Activated CD4-positive, alpha-beta T cell treated with anti-CD3 and anti-CD28 coated beads for 36 hours (primary cell): ENCODE results near the gene CEP72. TPM values are rescaled to one million over a fixed set of nuclear protein-coding genes. Genes with fewer than 3 reads are reported as not detected.
"Not testable (repeated sequence)": the region's sequence is repeated elsewhere in the genome, so short reads cannot be mapped to it uniquely, and the experiment has no call there.

ENCODE experiments used
- ATAC-seq: fragments of 200-7000 bp; cut with Tn5 transposase; one replicate; pipeline ENCODE4 v1.10.0; 2021; ENCODE audit warnings: mild to moderate bottlenecking, moderate library complexity
- CTCF ChIA-PET: fragments of 350-600 bp; sonication (Branson Sonifier 250); formaldehyde crosslinking; loops from one replicate; lab custom pipeline; 2021; ENCODE audit warnings: antibody characterized with exemption; lab: Charles Lee
- POLR2A ChIA-PET: fragments of 350-600 bp; sonication (Branson Sonifier 250); formaldehyde crosslinking; loops from one replicate; lab custom pipeline; 2021; ENCODE audit warnings: antibody characterized with exemption, inconsistent platforms; lab: Charles Lee
- DNase-seq: peaks from one replicate; pipeline ENCODE4 v3.0.0-alpha.2; 2020
- H3K27ac Mint-ChIP-seq: one replicate; pipeline ENCODE4 v1.8.0; 2021; ENCODE audit warnings: mixed read lengths
- H3K27me3 Mint-ChIP-seq: one replicate; pipeline ENCODE4 v1.8.0; 2021; ENCODE audit warnings: mixed read lengths
- H3K36me3 Mint-ChIP-seq: one replicate; pipeline ENCODE4 v1.8.0; 2021; ENCODE audit warnings: low read depth, mixed read lengths
- H3K4me1 Mint-ChIP-seq: one replicate; pipeline ENCODE4 v1.8.0; 2021; ENCODE audit warnings: mixed read lengths
- H3K4me3 Mint-ChIP-seq: one replicate; pipeline ENCODE4 v1.8.0; 2021; ENCODE audit warnings: mild to moderate bottlenecking, moderate library complexity, mixed read lengths
- H3K9me3 Mint-ChIP-seq: one replicate; pipeline ENCODE4 v1.8.0; 2021; ENCODE audit warnings: low read depth, mixed read lengths
- intact Hi-C, 2 experiments: fragments of 100-400 bp; cut with DNase I in 1 of 2; cut with micrococcal nuclease in 1 of 2; formaldehyde crosslinking; loops; one replicate each; pipeline versions ENCODE4 v1.14.2 to v1.15.1; 2022 to 2024; cut with DNase I, micrococcal nuclease
- total RNA-seq, 2 experiments: library from RNA; stranded (reverse); gene quantifications; one replicate each; pipeline ENCODE4 v1.2.3, GENCODE V29; 2021

CEP72 gene
- total RNA-seq, 2 experiments from 2014 or later = 23.7 to 26.4 TPM

- H3K4me1 Mint-ChIP-seq, CTCF ChIA-PET, POLR2A ChIA-PET, H3K4me3 Mint-ChIP-seq, H3K27me3 Mint-ChIP-seq, DNase-seq, H3K9me3 Mint-ChIP-seq, H3K27ac Mint-ChIP-seq, H3K36me3 Mint-ChIP-seq, ATAC-seq: not testable (repeated sequence)
- intact Hi-C loops = loop anchor here in 1 of 2 experiments (2.0 kb wide), 1 partner anchor 92 kb away; no protein-coding TSS in a partner anchor
Measured at GRCh38 chr5:696753-697702, 84.9 kb downstream of the CEP72 start.

Other genes with a start within 250 kb of the CEP72 start
- gene EXOC3, start 169.2 kb upstream of the CEP72 start, total RNA-seq = 10 to 100 TPM; 49.7 to 62.7 TPM
- 1 to 10 TPM; 2.1 to 2.4 TPM for gene SLC9A3, start 87.9 kb upstream of the CEP72 start, total RNA-seq
- gene TPPP, start 81.0 kb downstream of the CEP72 start, total RNA-seq = under 1 TPM; 0.21 TPM
- gene ZDHHC11B, start 172.4 kb downstream of the CEP72 start, total RNA-seq = under 1 TPM; 0.48 to 0.61 TPM
- 1 to 10 TPM; 6.4 to 8.5 TPM for gene ZDHHC11, start 238.6 kb downstream of the CEP72 start, total RNA-seq